ENCODE measurements around the gene FBLN2.

The FBLN2 gene

GRCh38 chr3:13615019-13615528, 66.1 kb downstream of the FBLN2 start:
- H3K4ac ChIP-seq (ENCODE audit: low read length) = no peak overlapping the region
- no peak for DNase-seq (ENCODE audit: low spot score)
- H3K18ac ChIP-seq (ENCODE audit: low read length) = no peak overlapping the region
- no peaks in the 10 kb centered on the region for H3K36me3 ChIP-seq (replicated peaks in 1 of 2; ENCODE audit: control insufficient read depth in 2 of 2, insufficient read depth in 2 of 2, low read length in 2 of 2)
- no CpG with 5 or more reads among the region's 4 CpGs for WGBS, 2 donors (ENCODE audit: extremely low coverage in 2 of 2, insufficient read length in 2 of 2, insufficient replicate concordance in 1 of 2)
- H3K4me1 ChIP-seq (ENCODE audit: control insufficient read depth in 2 of 2, insufficient read depth in 1 of 2, low read depth in 1 of 2, low read length in 2 of 2) = peaks cover 0 to 10% of the 10 kb centered on the region in 2 donors
- no peak overlapping the region for H4K8ac ChIP-seq (ENCODE audit: low read depth, low read length)
- H4K91ac ChIP-seq (ENCODE audit: low read depth, low read length, poor library complexity) = no peak overlapping the region
- H2BK120ac ChIP-seq (ENCODE audit: low read depth, low read length) = no peak overlapping the region
- no peak overlapping the region for H3K9ac ChIP-seq (ENCODE audit: low read depth, low read length, poor library complexity)
- H3K79me1 ChIP-seq (ENCODE audit: low read depth, low read length) = no peaks in the 10 kb centered on the region
- no peak overlapping the region for H3K27ac ChIP-seq (replicated peaks; ENCODE audit: low read length)
- H2BK12ac ChIP-seq (ENCODE audit: low read length) = no peak overlapping the region
- H2AFZ ChIP-seq (ENCODE audit: low read length) = no peak overlapping the region
- no peaks in the 10 kb centered on the region for H3K27me3 ChIP-seq (ENCODE audit: control insufficient read depth in 3 of 3, insufficient read depth in 3 of 3, low read depth in 1 of 3, low read length in 3 of 3)
- no peak overlapping the region for H2BK5ac ChIP-seq (ENCODE audit: low read length)
- H2AK5ac ChIP-seq (ENCODE audit: low read depth, low read length) = no peak overlapping the region
- H3K23ac ChIP-seq (ENCODE audit: low read depth, low read length, poor library complexity) = no peak overlapping the region
- H2BK15ac ChIP-seq (ENCODE audit: low read length) = no peak overlapping the region
- H3K4me2 ChIP-seq (ENCODE audit: insufficient read depth, low read length, poor library complexity, severe bottlenecking) = no peak overlapping the region
- H3K9me3 ChIP-seq (replicated peaks in 1 of 2; ENCODE audit: control insufficient read depth in 2 of 2, insufficient read depth in 1 of 2, low read depth in 1 of 2, low read length in 2 of 2) = no peaks in the 10 kb centered on the region
- H3K4me3 ChIP-seq (ENCODE audit: low read length in 2 of 2) = no peak overlapping the region
- no peak overlapping the region for H3K14ac ChIP-seq (ENCODE audit: low read length)

- DNase-seq (ENCODE audit: low spot score) = no peak
- no peak overlapping the region for H3K9ac ChIP-seq (ENCODE audit: low read depth, low read length, poor library complexity)
- H4K8ac ChIP-seq (ENCODE audit: low read depth, low read length) = no peak overlapping the region
- H2BK120ac ChIP-seq (ENCODE audit: low read depth, low read length) = no peak overlapping the region
- no peak overlapping the region for H2BK5ac ChIP-seq (ENCODE audit: low read length)
- H2AK5ac ChIP-seq (ENCODE audit: low read depth, low read length) = no peak overlapping the region
- H2BK15ac ChIP-seq (ENCODE audit: low read length) = no peak overlapping the region
- no CpG with 5 or more reads among the region's 7 CpGs for WGBS, 2 donors (ENCODE audit: extremely low coverage in 2 of 2, insufficient read length in 2 of 2, insufficient replicate concordance in 1 of 2)
- no peak overlapping the region for H4K91ac ChIP-seq (ENCODE audit: low read depth, low read length, poor library complexity)
- no peak overlapping the region for H3K23ac ChIP-seq (ENCODE audit: low read depth, low read length, poor library complexity)
- H3K27me3 ChIP-seq (ENCODE audit: control insufficient read depth in 3 of 3, insufficient read depth in 3 of 3, low read depth in 1 of 3, low read length in 3 of 3) = no peaks in the 10 kb centered on the region
- no peak overlapping the region for H3K18ac ChIP-seq (ENCODE audit: low read length)
- H3K4ac ChIP-seq (ENCODE audit: low read length) = no peak overlapping the region
- H3K14ac ChIP-seq (ENCODE audit: low read length) = peak overlapping the region; percentile 48
- no peak overlapping the region for H2AFZ ChIP-seq (ENCODE audit: low read length)
- no peak overlapping the region for H2BK12ac ChIP-seq (ENCODE audit: low read length)
- no peaks in the 10 kb centered on the region for H3K36me3 ChIP-seq (replicated peaks in 1 of 2; ENCODE audit: control insufficient read depth in 2 of 2, insufficient read depth in 2 of 2, low read length in 2 of 2)
- no peaks in the 10 kb centered on the region for H3K79me1 ChIP-seq (ENCODE audit: low read depth, low read length)
- H3K4me1 ChIP-seq (ENCODE audit: control insufficient read depth in 2 of 2, insufficient read depth in 1 of 2, low read depth in 1 of 2, low read length in 2 of 2) = peaks cover 0 to 12% of the 10 kb centered on the region in 2 donors
- no peak overlapping the region for H3K4me3 ChIP-seq (ENCODE audit: low read length in 2 of 2)
- H3K9me3 ChIP-seq (replicated peaks in 1 of 2; ENCODE audit: control insufficient read depth in 2 of 2, insufficient read depth in 1 of 2, low read depth in 1 of 2, low read length in 2 of 2) = no peaks in the 10 kb centered on the region
- H3K4me2 ChIP-seq (ENCODE audit: insufficient read depth, low read length, poor library complexity, severe bottlenecking) = no peak overlapping the region
- no peak overlapping the region for H3K27ac ChIP-seq (replicated peaks; ENCODE audit: low read length)
These were observed 67.4 kb downstream of the FBLN2 start for GRCh38 chr3:13616359-13616758.

GRCh38 chr3:13617097-13617738, 68.3 kb downstream of the FBLN2 start:
- H2BK12ac ChIP-seq (ENCODE audit: low read length) = no peak overlapping the region
- 100% methylated on average over 1 of the region's 3 CpGs for WGBS, 2 donors (ENCODE audit: extremely low coverage in 2 of 2, insufficient read length in 2 of 2, insufficient replicate concordance in 1 of 2)
- H3K27me3 ChIP-seq (ENCODE audit: control insufficient read depth in 3 of 3, insufficient read depth in 3 of 3, low read depth in 1 of 3, low read length in 3 of 3) = no peaks in the 10 kb centered on the region
- no peaks in the 10 kb centered on the region for H3K9me3 ChIP-seq (replicated peaks in 1 of 2; ENCODE audit: control insufficient read depth in 2 of 2, insufficient read depth in 1 of 2, low read depth in 1 of 2, low read length in 2 of 2)
- no peak overlapping the region for H2BK5ac ChIP-seq (ENCODE audit: low read length)
- H2BK15ac ChIP-seq (ENCODE audit: low read length) = no peak overlapping the region
- no peak overlapping the region for H3K23ac ChIP-seq (ENCODE audit: low read depth, low read length, poor library complexity)
- H3K79me1 ChIP-seq (ENCODE audit: low read depth, low read length) = no peaks in the 10 kb centered on the region
- H3K18ac ChIP-seq (ENCODE audit: low read length) = no peak overlapping the region
- H4K91ac ChIP-seq (ENCODE audit: low read depth, low read length, poor library complexity) = no peak overlapping the region
- DNase-seq (ENCODE audit: low spot score) = no peak
- no peak overlapping the region for H3K27ac ChIP-seq (replicated peaks; ENCODE audit: low read length)
- no peak overlapping the region for H3K9ac ChIP-seq (ENCODE audit: low read depth, low read length, poor library complexity)
- no peak overlapping the region for H3K4me3 ChIP-seq (ENCODE audit: low read length in 2 of 2)
- H3K4me1 ChIP-seq (ENCODE audit: control insufficient read depth in 2 of 2, insufficient read depth in 1 of 2, low read depth in 1 of 2, low read length in 2 of 2) = peaks cover 0 to 12% of the 10 kb centered on the region in 2 donors
- no peak overlapping the region for H3K4me2 ChIP-seq (ENCODE audit: insufficient read depth, low read length, poor library complexity, severe bottlenecking)
- H2AK5ac ChIP-seq (ENCODE audit: low read depth, low read length) = no peak overlapping the region
- H3K36me3 ChIP-seq (replicated peaks in 1 of 2; ENCODE audit: control insufficient read depth in 2 of 2, insufficient read depth in 2 of 2, low read length in 2 of 2) = no peaks in the 10 kb centered on the region
- no peak overlapping the region for H3K14ac ChIP-seq (ENCODE audit: low read length)
- H4K8ac ChIP-seq (ENCODE audit: low read depth, low read length) = no peak overlapping the region
- no peak overlapping the region for H3K4ac ChIP-seq (ENCODE audit: low read length)
- no peak overlapping the region for H2AFZ ChIP-seq (ENCODE audit: low read length)
- no peak overlapping the region for H2BK120ac ChIP-seq (ENCODE audit: low read depth, low read length)

GRCh38 chr3:13617981-13618380, 69.1 kb downstream of the FBLN2 start:
- H2BK5ac ChIP-seq (ENCODE audit: low read length) = no peak overlapping the region
- no peaks in the 10 kb centered on the region for H3K79me1 ChIP-seq (ENCODE audit: low read depth, low read length)
- H3K4me3 ChIP-seq (ENCODE audit: low read length in 2 of 2) = no peak overlapping the region
- no peak overlapping the region for H4K91ac ChIP-seq (ENCODE audit: low read depth, low read length, poor library complexity)
- no peak overlapping the region for H2AK5ac ChIP-seq (ENCODE audit: low read depth, low read length)
- H3K36me3 ChIP-seq (replicated peaks in 1 of 2; ENCODE audit: control insufficient read depth in 2 of 2, insufficient read depth in 2 of 2, low read length in 2 of 2) = no peaks in the 10 kb centered on the region
- H3K4me1 ChIP-seq (ENCODE audit: control insufficient read depth in 2 of 2, insufficient read depth in 1 of 2, low read depth in 1 of 2, low read length in 2 of 2) = peaks cover 6 to 16% of the 10 kb centered on the region in 2 donors
- H3K18ac ChIP-seq (ENCODE audit: low read length) = peak overlapping the region; percentile 16
- H2BK15ac ChIP-seq (ENCODE audit: low read length) = no peak overlapping the region
- no peak overlapping the region for H2AFZ ChIP-seq (ENCODE audit: low read length)
- H2BK120ac ChIP-seq (ENCODE audit: low read depth, low read length) = no peak overlapping the region
- H4K8ac ChIP-seq (ENCODE audit: low read depth, low read length) = no peak overlapping the region
- H3K27ac ChIP-seq (replicated peaks; ENCODE audit: low read length) = no peak overlapping the region
- DNase-seq (ENCODE audit: low spot score) = no peak
- no peak overlapping the region for H3K4me2 ChIP-seq (ENCODE audit: insufficient read depth, low read length, poor library complexity, severe bottlenecking)
- no peak overlapping the region for H3K14ac ChIP-seq (ENCODE audit: low read length)
- H3K9ac ChIP-seq (ENCODE audit: low read depth, low read length, poor library complexity) = peak overlapping the region; percentile 24
- no CpG with 5 or more reads among the region's 10 CpGs for whole genome bisulfite sequencing, 2 donors (ENCODE audit: extremely low coverage in 2 of 2, insufficient read length in 2 of 2, insufficient replicate concordance in 1 of 2)
- H3K9me3 ChIP-seq (replicated peaks in 1 of 2; ENCODE audit: control insufficient read depth in 2 of 2, insufficient read depth in 1 of 2, low read depth in 1 of 2, low read length in 2 of 2) = no peaks in the 10 kb centered on the region
- H2BK12ac ChIP-seq (ENCODE audit: low read length) = no peak overlapping the region
- no peak overlapping the region for H3K23ac ChIP-seq (ENCODE audit: low read depth, low read length, poor library complexity)
- H3K27me3 ChIP-seq (ENCODE audit: control insufficient read depth in 3 of 3, insufficient read depth in 3 of 3, low read depth in 1 of 3, low read length in 3 of 3) = no peaks in the 10 kb centered on the region
- H3K4ac ChIP-seq (ENCODE audit: low read length) = no peak overlapping the region

All from neuronal stem cell (in vitro differentiated cells).